D721Med (cell line): Measurements from ENCODE around the gene OBSCN.

Source experiments
- DNase-seq: peaks from one replicate; pipeline ENCODE4 v3.0.0; 2011; ENCODE audit warnings: low spot score; ENCODE audit not compliant: insufficient read length
- FAIRE-seq: peaks from 2 replicates; lab custom pipeline; 2011; peaks lifted over from hg19 to GRCh38; lab: Jason Lieb, UNC
- TF ChIP-seq, protein P1 (sequence below): IDR thresholded peaks from 2 replicates; pipeline ENCODE4 v1.5.1; 2012; ENCODE audit warnings: mild to moderate bottlenecking, control low read depth; ENCODE audit not compliant: insufficient read depth; ENCODE audit errors: missing control alignments

OBSCN gene

DNA sequence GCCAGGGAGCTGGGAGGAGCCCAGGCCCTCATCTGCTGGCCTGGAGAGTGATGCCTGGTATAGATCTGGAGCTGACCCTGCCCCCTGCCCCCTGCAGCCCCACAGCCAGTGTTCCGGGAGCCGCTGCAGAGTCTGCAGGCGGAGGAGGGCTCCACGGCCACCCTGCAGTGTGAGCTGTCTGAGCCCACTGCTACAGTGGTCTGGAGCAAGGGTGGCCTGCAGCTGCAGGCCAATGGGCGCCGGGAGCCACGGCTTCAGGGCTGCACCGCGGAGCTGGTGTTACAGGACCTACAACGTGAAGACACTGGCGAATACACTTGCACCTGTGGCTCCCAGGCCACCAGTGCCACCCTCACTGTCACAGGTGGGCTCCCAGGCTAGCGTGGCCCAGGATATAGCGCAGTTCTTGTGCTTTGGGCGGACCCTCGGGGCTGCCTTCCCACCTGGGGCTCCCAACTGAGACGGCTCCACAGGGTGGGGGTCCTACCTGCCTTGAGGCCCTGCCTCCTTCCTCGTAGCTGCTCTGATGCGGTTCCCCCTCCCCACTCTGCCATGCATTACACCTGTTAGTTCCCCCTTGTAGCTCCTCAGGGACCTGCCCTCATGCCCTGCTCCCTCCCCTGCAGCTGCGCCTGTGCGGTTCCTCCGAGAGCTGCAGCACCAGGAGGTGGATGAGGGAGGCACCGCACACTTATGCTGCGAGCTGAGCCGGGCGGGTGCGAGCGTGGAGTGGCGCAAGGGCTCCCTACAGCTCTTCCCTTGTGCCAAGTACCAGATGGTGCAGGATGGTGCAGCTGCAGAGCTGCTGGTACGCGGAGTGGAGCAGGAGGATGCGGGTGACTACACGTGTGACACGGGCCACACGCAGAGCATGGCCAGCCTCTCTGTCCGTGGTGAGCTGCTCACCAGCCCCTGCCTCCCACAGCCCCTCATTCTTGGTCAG lies 98.7 kb downstream of the OBSCN start:
- TF ChIP-seq, protein P1, sequence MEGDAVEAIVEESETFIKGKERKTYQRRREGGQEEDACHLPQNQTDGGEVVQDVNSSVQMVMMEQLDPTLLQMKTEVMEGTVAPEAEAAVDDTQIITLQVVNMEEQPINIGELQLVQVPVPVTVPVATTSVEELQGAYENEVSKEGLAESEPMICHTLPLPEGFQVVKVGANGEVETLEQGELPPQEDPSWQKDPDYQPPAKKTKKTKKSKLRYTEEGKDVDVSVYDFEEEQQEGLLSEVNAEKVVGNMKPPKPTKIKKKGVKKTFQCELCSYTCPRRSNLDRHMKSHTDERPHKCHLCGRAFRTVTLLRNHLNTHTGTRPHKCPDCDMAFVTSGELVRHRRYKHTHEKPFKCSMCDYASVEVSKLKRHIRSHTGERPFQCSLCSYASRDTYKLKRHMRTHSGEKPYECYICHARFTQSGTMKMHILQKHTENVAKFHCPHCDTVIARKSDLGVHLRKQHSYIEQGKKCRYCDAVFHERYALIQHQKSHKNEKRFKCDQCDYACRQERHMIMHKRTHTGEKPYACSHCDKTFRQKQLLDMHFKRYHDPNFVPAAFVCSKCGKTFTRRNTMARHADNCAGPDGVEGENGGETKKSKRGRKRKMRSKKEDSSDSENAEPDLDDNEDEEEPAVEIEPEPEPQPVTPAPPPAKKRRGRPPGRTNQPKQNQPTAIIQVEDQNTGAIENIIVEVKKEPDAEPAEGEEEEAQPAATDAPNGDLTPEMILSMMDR, result no peak
- DNase-seq (no peak), FAIRE-seq (no peak)

- no peak for DNase-seq
- TF ChIP-seq, protein P1, result no peak
- no peak for FAIRE-seq
Measured at GRCh38 chr1:228307218-228308023, 99.6 kb downstream of the OBSCN start.

- DNase-seq (no peak), FAIRE-seq (no peak)
- TF ChIP-seq, protein P1, result no peak
Measured at GRCh38 chr1:228308085-228308601, 100.3 kb downstream of the OBSCN start.

DNA sequence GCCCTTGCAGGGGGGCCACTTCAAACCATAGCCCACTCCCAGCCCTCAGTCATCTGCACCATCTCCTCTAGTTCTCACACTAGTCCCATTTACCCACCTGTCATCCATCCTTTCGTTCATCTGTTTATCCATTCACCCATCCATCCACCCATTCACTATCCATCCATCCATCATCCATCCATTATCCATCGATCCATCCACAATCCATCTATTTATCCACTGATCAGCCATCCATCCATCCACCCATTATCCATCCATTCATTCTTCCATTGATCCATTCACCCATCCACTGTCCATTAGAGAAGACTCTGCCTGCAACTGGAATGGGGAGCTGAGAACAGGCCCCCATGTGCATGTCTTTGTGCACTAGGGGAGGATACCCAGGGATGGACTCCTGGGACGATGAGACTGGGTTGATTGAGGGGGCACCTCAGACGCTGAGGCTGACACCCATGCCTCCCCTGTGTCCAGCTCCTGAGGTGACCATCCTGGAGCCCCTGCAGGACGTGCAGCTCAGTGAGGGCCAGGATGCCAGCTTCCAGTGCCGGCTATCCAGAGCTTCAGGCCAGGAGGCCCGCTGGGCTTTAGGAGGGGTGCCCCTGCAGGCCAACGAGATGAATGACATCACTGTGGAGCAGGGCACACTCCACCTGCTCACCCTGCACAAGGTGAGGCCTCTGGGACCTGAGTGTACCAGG lies 100.9 kb downstream of the OBSCN start:
- no peak for DNase-seq
- FAIRE-seq, result no peak
- TF ChIP-seq, protein P1, result no peak

DNA sequence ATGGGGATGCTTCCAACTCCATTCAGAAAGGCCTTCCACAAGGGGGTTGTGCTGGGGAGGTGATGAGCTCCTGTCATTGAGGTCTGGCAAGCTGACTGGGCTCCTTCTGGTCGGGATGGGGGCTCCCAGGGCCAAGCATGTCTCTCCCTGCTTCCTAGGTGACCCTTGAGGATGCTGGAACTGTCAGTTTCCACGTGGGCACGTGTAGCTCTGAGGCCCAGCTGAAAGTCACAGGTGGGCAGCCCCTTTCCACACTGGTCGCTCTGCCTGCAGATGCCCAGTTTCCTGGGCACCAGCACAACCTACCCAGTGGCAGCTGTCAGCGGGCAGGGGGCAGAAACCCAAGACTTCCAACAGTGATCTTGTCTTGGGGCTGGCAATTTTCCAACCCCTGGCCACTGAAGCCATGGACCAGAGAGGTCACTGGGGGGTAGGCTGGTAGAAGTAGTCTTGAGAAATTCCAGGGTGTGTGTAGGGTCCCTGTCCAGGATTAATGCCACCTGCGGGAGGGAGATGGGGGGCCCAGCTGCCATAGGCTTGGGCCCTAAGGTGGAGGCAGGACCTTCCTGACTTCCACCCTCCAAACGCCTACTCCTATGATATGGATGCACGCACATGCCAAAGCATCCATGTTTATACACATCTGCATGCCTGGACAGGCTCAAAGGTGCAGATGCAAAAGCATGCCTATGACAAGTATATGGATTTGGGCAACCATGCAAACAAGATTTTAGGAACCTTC lies 101.7 kb downstream of the OBSCN start:
- FAIRE-seq, result no peak
- no peak for DNase-seq
- TF ChIP-seq, protein P1, result no peak

GRCh38 chr1:228310162-228310792 lies 102.4 kb downstream of the OBSCN start:
- no peak for DNase-seq
- TF ChIP-seq, protein P1, result no peak
- FAIRE-seq, result no peak
